ENCODE measurements around the gene PPDPF. TPM values are rescaled to one million over a fixed set of nuclear protein-coding genes. Genes with fewer than 3 reads are reported as not detected.
"Not testable (repeated sequence)": the region's sequence is repeated elsewhere in the genome, so short reads cannot be mapped to it uniquely, and the experiment has no call there.

The PPDPF gene
- total RNA-seq, 1 donor from 2014 or later, result 355 TPM

GRCh38 chr20:63509088-63509564 lies 11.4 kb upstream of the PPDPF start:
- intact Hi-C loops (cut with DNase I), result no loop called here
- DNase-seq (peak; percentile 27), ATAC-seq (peak; percentile 9)
- peaks cover 12% of the 10 kb centered on the region for H3K27me3 ChIP-seq
- no peak for TF ChIP-seq CTCF (IDR thresholded peaks at IDR 0.05)
- H3K9me3 ChIP-seq, result no peaks in the 10 kb centered on the region
- H3K27ac ChIP-seq, result no peak overlapping the region
- H3K4me1 ChIP-seq, result no peaks in the 10 kb centered on the region
- no peaks in the 10 kb centered on the region for H3K36me3 ChIP-seq
- no peak overlapping the region for H3K4me3 ChIP-seq

DNA sequence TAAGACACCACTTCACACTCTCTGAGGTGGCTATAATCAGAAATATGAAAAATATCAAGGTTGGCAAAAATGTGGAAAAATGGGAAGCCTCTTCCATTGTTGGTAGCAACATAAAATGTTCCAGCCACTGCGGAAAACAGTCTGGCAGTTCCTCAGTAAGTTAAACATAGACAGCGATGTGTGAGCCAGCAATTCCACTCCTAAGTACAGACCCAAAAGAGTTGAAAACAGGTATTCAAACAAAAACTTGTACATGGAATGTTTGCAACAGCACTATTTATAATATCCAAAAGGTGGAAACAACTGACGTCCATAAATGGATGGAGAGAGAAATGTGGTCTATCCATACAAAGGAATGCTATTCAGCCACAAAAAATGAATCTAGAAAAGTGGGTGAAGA lies 7.4 kb upstream of the PPDPF start:
- no peak for DNase-seq
- Histone ChIP-seq H3K4me1 (no peaks in the 10 kb centered on the region), H3K9me3 (no peaks in the 10 kb centered on the region), H3K4me3 (no peak overlapping the region), H3K27ac (no peak overlapping the region), H3K36me3 (no peaks in the 10 kb centered on the region), H3K27me3 (peaks cover 4% of the 10 kb centered on the region)
- TF ChIP-seq CTCF (IDR thresholded peaks at IDR 0.05), result no peak
- ATAC-seq, result no peak
- intact Hi-C loops (cut with DNase I), result no loop called here

DNA sequence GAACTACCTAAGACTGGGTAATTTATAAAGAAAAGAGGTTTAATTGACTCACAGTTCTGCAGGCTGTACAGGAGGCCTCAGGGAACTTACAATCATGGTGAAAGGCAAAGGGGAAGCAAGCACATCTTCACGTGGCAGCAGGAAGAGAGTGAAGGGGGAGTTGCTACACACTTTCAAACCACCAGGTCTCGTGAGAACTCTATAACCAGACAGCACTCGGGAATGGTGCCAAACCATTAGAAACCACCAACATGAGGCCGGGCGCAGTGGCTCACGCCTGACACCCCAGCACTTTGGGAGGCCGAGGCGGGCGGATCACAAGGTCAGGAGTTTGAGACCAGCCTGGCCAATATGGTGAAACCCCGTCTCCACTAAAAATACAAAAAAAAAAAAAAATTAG lies 6.0 kb upstream of the PPDPF start:
- H3K4me3 ChIP-seq; H3K36me3 ChIP-seq; H3K27ac ChIP-seq; intact Hi-C loops (cut with DNase I); ATAC-seq; H3K9me3 ChIP-seq; H3K27me3 ChIP-seq; H3K4me1 ChIP-seq: not testable (repeated sequence)
- DNase-seq, result peak; percentile 51

DNA sequence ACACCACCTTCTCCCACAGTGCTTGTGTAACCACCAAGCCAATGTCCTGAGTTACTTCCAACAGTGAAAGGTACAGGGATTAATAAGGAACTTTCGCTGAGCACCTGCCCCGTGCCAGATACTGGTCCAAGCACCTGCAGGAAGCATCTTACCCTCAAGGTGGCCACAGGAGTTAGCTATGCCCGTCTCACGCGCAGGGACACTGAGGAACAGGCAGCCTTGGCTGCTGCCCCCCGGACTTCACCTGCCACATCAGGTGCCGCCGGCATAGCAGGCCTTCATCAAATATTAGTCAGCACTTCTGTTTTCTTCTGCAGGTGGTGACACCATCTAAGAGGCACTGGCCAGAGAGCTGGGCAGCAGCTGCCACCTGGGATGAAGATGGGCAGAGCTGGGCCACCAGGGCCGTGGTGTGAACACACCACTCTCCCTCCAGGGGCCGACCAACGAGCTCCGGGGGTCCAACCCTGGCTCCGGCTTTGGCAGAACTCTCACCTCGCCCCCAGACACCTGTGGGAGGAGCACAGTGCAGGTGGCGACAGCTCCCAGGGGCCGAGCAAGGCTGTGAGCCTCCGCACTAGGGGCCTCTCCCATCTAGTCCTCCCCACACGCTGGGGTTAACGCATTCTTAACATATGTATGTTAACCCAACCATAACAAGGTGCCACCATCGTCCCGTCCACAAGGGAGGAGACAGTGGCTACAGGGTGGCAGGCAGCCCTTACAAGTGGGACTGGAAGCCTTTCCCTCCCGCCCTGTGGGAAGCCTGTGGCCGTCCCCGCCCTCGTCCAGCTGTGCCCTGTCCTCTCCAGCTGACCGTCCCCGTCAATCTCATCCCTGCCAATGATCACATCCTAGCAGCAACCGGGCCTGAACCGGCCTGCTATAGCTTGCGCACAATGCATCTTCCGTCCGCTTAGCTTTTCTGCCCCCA lies 2.9 kb upstream of the PPDPF start:
- TF ChIP-seq CTCF (IDR thresholded peaks at IDR 0.05), result no peak
- Histone ChIP-seq H3K27me3 (no peaks in the 10 kb centered on the region), H3K36me3 (peaks cover 7% of the 10 kb centered on the region), H3K4me3 (no peak overlapping the region), H3K9me3 (no peaks in the 10 kb centered on the region), H3K27ac (no peak overlapping the region), H3K4me1 (peaks cover 18% of the 10 kb centered on the region)
- DNase-seq (no peak), ATAC-seq (no peak)
- intact Hi-C loops (cut with DNase I), result no loop called here

GRCh38 chr20:63518351-63518861 lies 2.2 kb upstream of the PPDPF start:
- H3K4me1 ChIP-seq, result peaks cover 21% of the 10 kb centered on the region
- no peak overlapping the region for H3K4me3 ChIP-seq
- peaks cover 14% of the 10 kb centered on the region for H3K36me3 ChIP-seq
- DNase-seq, result no peak
- no peak for TF ChIP-seq CTCF (IDR thresholded peaks at IDR 0.05)
- no peak overlapping the region for H3K27ac ChIP-seq
- no peaks in the 10 kb centered on the region for H3K27me3 ChIP-seq
- no peaks in the 10 kb centered on the region for H3K9me3 ChIP-seq
- intact Hi-C loops (cut with DNase I), result no loop called here
- no peak for ATAC-seq

GRCh38 chr20:63518946-63519667 lies 1.5 kb upstream of the PPDPF start:
- H3K4me3 ChIP-seq, result peak overlapping the region; percentile 87
- DNase-seq (peak; percentile 70), ATAC-seq (no peak)
- intact Hi-C loops (cut with DNase I), result no loop called here
- H3K36me3 ChIP-seq, result peaks cover 18% of the 10 kb centered on the region
- H3K9me3 ChIP-seq, result no peaks in the 10 kb centered on the region
- no peak for TF ChIP-seq CTCF (IDR thresholded peaks at IDR 0.05)
- no peaks in the 10 kb centered on the region for H3K27me3 ChIP-seq
- H3K4me1 ChIP-seq, result peaks cover 21% of the 10 kb centered on the region
- H3K27ac ChIP-seq, result peak overlapping the region; percentile 97
